Fibroblast of lung (primary cell): ENCODE measurements around the gene SERTAD2. TPM values are rescaled to one million over a fixed set of nuclear protein-coding genes. Genes with fewer than 3 reads are reported as not detected.

Experiments
- DNase-seq, 2 donors: peaks; one replicate each; pipeline versions ENCODE4 v3.0.0 to v3.0.0-alpha.2; 2010; ENCODE audit warnings: low read depth in 2 of 2
- H2AFZ ChIP-seq: 2 replicates; pipeline ENCODE4 v1.5.1; 2012; ENCODE audit warnings: low read length, control low read depth, inconsistent platforms
- H3K27ac ChIP-seq: 2 replicates; pipeline ENCODE4 v1.5.1; 2011; ENCODE audit warnings: low read length, control low read depth; ENCODE audit not compliant: insufficient read depth
- H3K27me3 ChIP-seq: 2 replicates; pipeline ENCODE4 v1.5.1; 2011; ENCODE audit warnings: mild to moderate bottlenecking, low read length; ENCODE audit not compliant: control insufficient read depth, insufficient read depth
- H3K36me3 ChIP-seq: 2 replicates; pipeline ENCODE4 v1.5.1; 2011; ENCODE audit warnings: low read length; ENCODE audit not compliant: control insufficient read depth, insufficient read depth
- H3K4me1 ChIP-seq: 2 replicates; pipeline ENCODE4 v1.5.1; 2011; ENCODE audit warnings: low read length; ENCODE audit not compliant: control insufficient read depth, insufficient read depth; ENCODE audit errors: extremely low read depth
- H3K4me2 ChIP-seq: 2 replicates; pipeline ENCODE4 v1.5.1; 2011; ENCODE audit warnings: low read length, control low read depth; ENCODE audit not compliant: insufficient read depth; ENCODE audit errors: extremely low read depth
- H3K4me3 ChIP-seq, 4 experiments: fragments of 200-600 bp in 1 of 4; sonication (generic) in 1 of 4; replicated peaks in 1 of 4; 2 replicates each; pipeline ENCODE4 v1.5.1; 2011 to 2016; ENCODE audit warnings: low read length in 4 of 4, low read depth in 3 of 4, mild to moderate bottlenecking in 3 of 4, control low read depth in 2 of 4, inconsistent platforms in 1 of 4, mixed read lengths in 1 of 4; ENCODE audit not compliant: insufficient read depth in 1 of 4; ENCODE audit errors: control extremely low read depth in 1 of 4
- H3K79me2 ChIP-seq: 2 replicates; pipeline ENCODE4 v1.5.1; 2012; ENCODE audit warnings: mild to moderate bottlenecking, low read length, inconsistent platforms; ENCODE audit not compliant: control insufficient read depth, insufficient read depth
- H3K9ac ChIP-seq: 2 replicates; pipeline ENCODE4 v1.5.1; 2011; ENCODE audit warnings: mild to moderate bottlenecking, low read length, control low read depth; ENCODE audit not compliant: insufficient read depth
- H3K9me3 ChIP-seq: 2 replicates; pipeline ENCODE4 v1.5.1; 2012; ENCODE audit warnings: low read depth, low read length; ENCODE audit not compliant: control insufficient read depth, insufficient read depth
- H4K20me1 ChIP-seq: 2 replicates; pipeline ENCODE4 v1.5.1; 2011; ENCODE audit warnings: low read length; ENCODE audit not compliant: control insufficient read depth, insufficient read depth; ENCODE audit errors: extremely low read depth
- CTCF ChIP-seq, 2 donors: IDR thresholded peaks in 1 of 2; conservative IDR thresholded peaks in 1 of 2; 1 replicate in 1 of 2; 2 replicates in 1 of 2; pipeline ENCODE4 v1.5.1; 2011 to 2012; ENCODE audit warnings: low read length in 2 of 2, control low read depth in 1 of 2, inconsistent platforms in 1 of 2, low read depth in 1 of 2, mild to moderate bottlenecking in 1 of 2
- EZH2 ChIP-seq: IDR thresholded peaks from 2 replicates; pipeline ENCODE4 v1.5.1; 2012; ENCODE audit warnings: low read length, control low read depth, mild to moderate bottlenecking; ENCODE audit errors: missing control alignments
- polyA plus RNA-seq, 2 donors: library from polyadenylated mRNA; depleted of rRNA in 1 of 2; stranded (reverse) in 1 of 2; unstranded in 1 of 2; fragments of >200 nt; gene quantifications; 2 replicates each; pipeline ENCODE4 v1.2.1, GENCODE V29; 2011 to 2012; ENCODE audit warnings: missing spikeins in 1 of 2
- total RNA-seq: library from RNA; depleted of rRNA; stranded (reverse); fragments of >200 nt; gene quantifications from 2 replicates; pipeline ENCODE4 v1.2.1, GENCODE V29; 2014

Gene SERTAD2
- total and polyA plus RNA-seq, 2 donors (not counting 1 experiment from before 2014, with no cell fraction given), result 15.2 to 16.5 TPM

DNA sequence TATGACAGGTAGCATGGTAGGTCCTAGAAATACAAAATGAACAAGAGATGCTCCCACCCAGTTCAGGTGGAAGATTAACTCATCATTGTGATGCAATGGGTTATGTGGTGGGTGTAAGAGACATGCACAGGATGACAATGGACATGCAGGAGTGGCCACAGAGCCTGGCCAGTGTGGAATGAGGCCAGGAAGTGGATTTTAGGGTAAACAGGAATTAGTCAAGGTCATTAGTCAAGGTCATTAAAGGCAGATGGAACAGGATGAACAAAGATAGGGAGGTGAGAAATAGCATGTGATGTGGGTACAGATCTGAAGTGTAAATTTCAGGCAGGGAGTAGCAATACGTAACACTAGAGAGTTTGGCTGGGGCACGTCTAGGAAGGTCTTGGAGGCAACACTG, 15.6 kb upstream of the SERTAD2 start:
- Histone ChIP-seq H3K27ac (no peak overlapping the region), H3K36me3 (no peaks in the 10 kb centered on the region), H3K4me3 (no peak overlapping the region), H2AFZ (no peak overlapping the region), H3K79me2 (no peaks in the 10 kb centered on the region), H3K27me3 (no peaks in the 10 kb centered on the region), H3K9me3 (no peaks in the 10 kb centered on the region), H3K9ac (no peak overlapping the region), H4K20me1 (no peaks in the 10 kb centered on the region), H3K4me2 (no peak overlapping the region), H3K4me1 (no peaks in the 10 kb centered on the region)
- no peak for DNase-seq
- no peak for TF ChIP-seq EZH2
- TF ChIP-seq CTCF (conservative IDR thresholded peaks at IDR 0.05 in 1 of 2, IDR thresholded peaks at IDR 0.05 in 1 of 2; ENCODE audit: low read depth in 1 of 2, low read length in 2 of 2), result no peak

- Histone ChIP-seq H3K9ac (no peak overlapping the region), H3K9me3 (no peaks in the 10 kb centered on the region), H3K27me3 (no peaks in the 10 kb centered on the region), H3K4me1 (no peaks in the 10 kb centered on the region), H3K79me2 (no peaks in the 10 kb centered on the region), H3K4me3 (no peak overlapping the region), H3K4me2 (no peak overlapping the region), H3K27ac (no peak overlapping the region), H2AFZ (no peak overlapping the region), H4K20me1 (no peaks in the 10 kb centered on the region), H3K36me3 (no peaks in the 10 kb centered on the region)
- no peak for DNase-seq
- TF ChIP-seq EZH2 (no peak), CTCF (conservative IDR thresholded peaks at IDR 0.05 in 1 of 2, IDR thresholded peaks at IDR 0.05 in 1 of 2; ENCODE audit: low read depth in 1 of 2, low read length in 2 of 2) (no peak)
These were observed 14.8 kb upstream of the SERTAD2 start for GRCh38 chr2:64668542-64668941.

- Histone ChIP-seq H2AFZ (no peak overlapping the region), H3K9me3 (no peaks in the 10 kb centered on the region), H3K36me3 (no peaks in the 10 kb centered on the region), H3K27ac (no peak overlapping the region), H3K4me2 (no peak overlapping the region), H3K9ac (no peak overlapping the region), H3K4me3 (no peak overlapping the region), H3K27me3 (no peaks in the 10 kb centered on the region), H3K4me1 (no peaks in the 10 kb centered on the region), H4K20me1 (no peaks in the 10 kb centered on the region), H3K79me2 (no peaks in the 10 kb centered on the region)
- no peak for DNase-seq
- no peak for TF ChIP-seq CTCF (conservative IDR thresholded peaks at IDR 0.05 in 1 of 2, IDR thresholded peaks at IDR 0.05 in 1 of 2; ENCODE audit: low read depth in 1 of 2, low read length in 2 of 2)
- TF ChIP-seq EZH2, result no peak
These were observed 13.8 kb upstream of the SERTAD2 start for GRCh38 chr2:64667535-64667934.
